Measurements from ENCODE around the gene SHB.

The SHB gene

GRCh38 chr9:37977851-37978480 is 91.1 kb downstream of the SHB start:
- Histone ChIP-seq H3K36me3 (ENCODE audit: low read length) (no peaks in the 10 kb centered on the region), H3K79me2 (ENCODE audit: insufficient read depth, low read length) (no peaks in the 10 kb centered on the region), H3K9me2 (replicated peaks; ENCODE audit: insufficient read depth, low read length) (no peaks in the 10 kb centered on the region), H4K20me1 (ENCODE audit: low read depth, low read length) (no peaks in the 10 kb centered on the region), H3K27ac (ENCODE audit: low read depth, low read length) (no peak overlapping the region), H3F3A (ENCODE audit: insufficient read depth) (no peaks in the 10 kb centered on the region), H3K4me3 (ENCODE audit: insufficient read depth, low read length, poor library complexity, severe bottlenecking) (no peak overlapping the region), H3K9ac (ENCODE audit: low read length) (no peak overlapping the region), H3K4me2 (ENCODE audit: low read depth, low read length, poor library complexity, severe bottlenecking) (no peak overlapping the region), H2AFZ (ENCODE audit: low read depth, low read length, severe bottlenecking) (no peak overlapping the region), H3K9me3 (ENCODE audit: insufficient read depth, low read length) (no peaks in the 10 kb centered on the region), H3K27me3 (ENCODE audit: low read length) (no peaks in the 10 kb centered on the region)
- no peak for TF ChIP-seq EZH2phosphoT487 (conservative IDR thresholded peaks at IDR 0.05; ENCODE audit: low read length)
- no peak for TF ChIP-seq CTCF (IDR thresholded peaks at IDR 0.05; ENCODE audit: insufficient read depth, low read length, poor library complexity, severe bottlenecking)

- Histone ChIP-seq H3K27me3 (ENCODE audit: low read length) (no peaks in the 10 kb centered on the region), H3K36me3 (ENCODE audit: low read length) (no peaks in the 10 kb centered on the region), H3K27ac (ENCODE audit: low read depth, low read length) (no peak overlapping the region), H3K9me3 (ENCODE audit: insufficient read depth, low read length) (no peaks in the 10 kb centered on the region), H3K4me3 (ENCODE audit: insufficient read depth, low read length, poor library complexity, severe bottlenecking) (no peak overlapping the region), H3K79me2 (ENCODE audit: insufficient read depth, low read length) (no peaks in the 10 kb centered on the region), H3K9ac (ENCODE audit: low read length) (no peak overlapping the region), H3K4me2 (ENCODE audit: low read depth, low read length, poor library complexity, severe bottlenecking) (no peak overlapping the region), H4K20me1 (ENCODE audit: low read depth, low read length) (no peaks in the 10 kb centered on the region), H3K9me2 (replicated peaks; ENCODE audit: insufficient read depth, low read length) (no peaks in the 10 kb centered on the region), H2AFZ (ENCODE audit: low read depth, low read length, severe bottlenecking) (no peak overlapping the region), H3F3A (ENCODE audit: insufficient read depth) (no peaks in the 10 kb centered on the region)
- TF ChIP-seq EZH2phosphoT487 (conservative IDR thresholded peaks at IDR 0.05; ENCODE audit: low read length) (no peak), CTCF (IDR thresholded peaks at IDR 0.05; ENCODE audit: insufficient read depth, low read length, poor library complexity, severe bottlenecking) (no peak)
These were observed 92.1 kb downstream of the SHB start for GRCh38 chr9:37976714-37977477.

GRCh38 chr9:37975639-37976038 is 93.4 kb downstream of the SHB start:
- Histone ChIP-seq H3K27ac (ENCODE audit: low read depth, low read length) (no peak overlapping the region), H2AFZ (ENCODE audit: low read depth, low read length, severe bottlenecking) (no peak overlapping the region), H3K9me3 (ENCODE audit: insufficient read depth, low read length) (no peaks in the 10 kb centered on the region), H3K4me2 (ENCODE audit: low read depth, low read length, poor library complexity, severe bottlenecking) (no peak overlapping the region), H3K36me3 (ENCODE audit: low read length) (no peaks in the 10 kb centered on the region), H3F3A (ENCODE audit: insufficient read depth) (no peaks in the 10 kb centered on the region), H4K20me1 (ENCODE audit: low read depth, low read length) (no peaks in the 10 kb centered on the region), H3K9ac (ENCODE audit: low read length) (no peak overlapping the region), H3K4me3 (ENCODE audit: insufficient read depth, low read length, poor library complexity, severe bottlenecking) (no peak overlapping the region), H3K79me2 (ENCODE audit: insufficient read depth, low read length) (no peaks in the 10 kb centered on the region), H3K27me3 (ENCODE audit: low read length) (no peaks in the 10 kb centered on the region), H3K9me2 (replicated peaks; ENCODE audit: insufficient read depth, low read length) (no peaks in the 10 kb centered on the region)
- TF ChIP-seq EZH2phosphoT487 (conservative IDR thresholded peaks at IDR 0.05; ENCODE audit: low read length) (no peak), CTCF (IDR thresholded peaks at IDR 0.05; ENCODE audit: insufficient read depth, low read length, poor library complexity, severe bottlenecking) (no peak)
